Smooth muscle cell (in vitro differentiated cells): Measurements from ENCODE around the gene CCT6A. TPM values are rescaled to one million over a fixed set of nuclear protein-coding genes. Genes with fewer than 3 reads are reported as not detected.
A peak's percentile ranks its signal among the peaks of the same experiment; 100 is the strongest.
"Not testable (repeated sequence)": the region's sequence is repeated elsewhere in the genome, so short reads cannot be mapped to it uniquely, and the experiment has no call there.

Source experiments
- DNase-seq: peaks from one replicate; lab custom pipeline; 2025; ENCODE audit not compliant: unreplicated experiment; lab: John Stamatoyannopoulos, UW
- H2AFZ ChIP-seq: fragments of 200-600 bp; sonication (generic); 2 replicates; pipeline ENCODE4 v1.6.0; 2016; ENCODE audit warnings: antibody characterized with exemption, low read depth, mild to moderate bottlenecking
- H3F3A ChIP-seq: fragments of 200-600 bp; sonication (generic); 2 replicates; pipeline ENCODE4 v1.6.0; 2017; ENCODE audit warnings: antibody characterized with exemption, low read depth
- H3K27ac ChIP-seq: fragments of 200-600 bp; sonication (generic); 2 replicates; pipeline ENCODE4 v1.5.1; 2016; ENCODE audit warnings: low read depth, mild to moderate bottlenecking
- H3K27me3 ChIP-seq: fragments of 200-600 bp; sonication (generic); 2 replicates; pipeline ENCODE4 v1.6.1; 2016; ENCODE audit warnings: low read depth, mild to moderate bottlenecking
- H3K36me3 ChIP-seq: fragments of 200-600 bp; sonication (generic); 2 replicates; pipeline ENCODE4 v1.5.1; 2016; ENCODE audit warnings: low read depth
- H3K4me1 ChIP-seq: fragments of 200-600 bp; sonication (generic); 2 replicates; pipeline ENCODE4 v1.5.1; 2016; ENCODE audit warnings: low read depth
- H3K4me2 ChIP-seq: fragments of 200-600 bp; sonication (generic); 2 replicates; pipeline ENCODE4 v1.6.0; 2016; ENCODE audit warnings: mild to moderate bottlenecking
- H3K4me3 ChIP-seq: fragments of 200-600 bp; sonication (generic); 2 replicates; pipeline ENCODE4 v1.5.1; 2016; ENCODE audit warnings: mild to moderate bottlenecking
- H3K79me2 ChIP-seq: fragments of 200-600 bp; sonication (generic); 2 replicates; pipeline ENCODE4 v1.6.0; 2016; ENCODE audit warnings: low read depth, mild to moderate bottlenecking
- H3K9ac ChIP-seq: fragments of 200-600 bp; sonication (generic); 2 replicates; pipeline ENCODE4 v1.6.0; 2016; ENCODE audit warnings: low read depth
- H3K9me3 ChIP-seq: fragments of 200-600 bp; sonication (generic); replicated peaks from 2 replicates; pipeline ENCODE4 v1.5.1; 2016; ENCODE audit warnings: low read depth
- H4K20me1 ChIP-seq: fragments of 200-600 bp; sonication (generic); 2 replicates; pipeline ENCODE4 v1.6.0; 2016; ENCODE audit warnings: low read depth
- WGBS: methylation state at CpG from one replicate; pipeline ENCODE4 v1.1.7; 2016; ENCODE audit warnings: low lambda C conversion rate; 5-methylcytosine and 5-hydroxymethylcytosine counted together
- polyA plus RNA-seq: library from polyadenylated mRNA; unstranded; fragments of >200 nt; fragmentation: Nextera tagmentation; extraction: Ambion mirVana; gene quantifications from 2 replicates; pipeline ENCODE4 v1.2.1, GENCODE V29; 2016
- total RNA-seq: library from RNA; depleted of rRNA; stranded (reverse); fragments of >200 nt; gene quantifications from 2 replicates; pipeline ENCODE4 v1.2.3, GENCODE V29; 2014
- TF ChIP-seq, protein P1 (sequence below): fragments of 200-600 bp; sonication (generic); IDR thresholded peaks from 2 replicates; pipeline ENCODE4 v1.5.1; 2017; ENCODE audit warnings: borderline replicate concordance, mild to moderate bottlenecking, antibody characterized with exemption; ENCODE audit not compliant: insufficient read depth, poor library complexity, severe bottlenecking

The CCT6A gene
- total and polyA plus RNA-seq, 2 experiments from 2014 or later, result 97.7 to 157 TPM

DNA sequence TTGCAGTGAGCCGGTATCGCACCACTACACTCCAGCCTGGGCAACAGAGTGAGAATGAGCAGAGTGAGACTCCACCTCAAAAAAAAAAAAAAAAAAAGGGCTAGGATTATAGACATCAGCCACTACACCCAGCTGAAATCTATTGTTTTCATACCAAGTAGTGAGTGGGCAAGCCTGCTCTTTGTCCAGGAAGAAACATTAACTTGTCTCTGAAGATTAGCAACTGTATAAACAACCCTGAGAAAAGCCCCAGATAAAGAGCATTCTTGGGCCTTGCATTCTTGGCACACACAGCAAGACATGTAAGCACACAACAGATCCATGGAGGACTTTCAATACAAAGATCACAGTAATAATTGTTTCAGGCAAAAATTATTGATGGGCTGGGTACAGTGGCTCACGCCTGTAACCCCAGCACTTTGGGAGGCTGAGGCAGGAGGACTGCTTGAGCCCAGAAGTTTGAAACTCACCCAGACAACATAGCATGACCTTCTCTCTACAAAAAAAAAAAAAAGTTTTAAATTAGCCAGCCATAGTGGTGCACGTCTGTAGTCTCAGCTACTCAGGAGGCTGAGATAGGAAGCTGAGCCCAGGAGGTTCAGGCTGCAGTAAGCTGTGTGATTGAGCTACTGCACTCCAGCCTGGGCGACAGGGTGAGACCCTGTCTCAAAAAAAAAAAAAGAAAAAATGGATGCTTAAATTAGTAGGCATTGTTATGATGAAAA, 4.7 kb upstream of the CCT6A start:
- peaks cover 3% of the 10 kb centered on the region for H3K4me1 ChIP-seq
- WGBS, result 59% methylated on average over 5 of the region's 5 CpGs
- H3K79me2 ChIP-seq, result peaks cover 13% of the 10 kb centered on the region
- no peaks in the 10 kb centered on the region for H3K36me3 ChIP-seq
- no peaks in the 10 kb centered on the region for H3K9me3 ChIP-seq
- DNase-seq, result no peak
- no peak overlapping the region for H2AFZ ChIP-seq
- no peak overlapping the region for H3K9ac ChIP-seq
- peak overlapping the region; percentile 43 for H3K4me2 ChIP-seq
- H3K27me3 ChIP-seq, result no peaks in the 10 kb centered on the region
- TF ChIP-seq, protein P1, sequence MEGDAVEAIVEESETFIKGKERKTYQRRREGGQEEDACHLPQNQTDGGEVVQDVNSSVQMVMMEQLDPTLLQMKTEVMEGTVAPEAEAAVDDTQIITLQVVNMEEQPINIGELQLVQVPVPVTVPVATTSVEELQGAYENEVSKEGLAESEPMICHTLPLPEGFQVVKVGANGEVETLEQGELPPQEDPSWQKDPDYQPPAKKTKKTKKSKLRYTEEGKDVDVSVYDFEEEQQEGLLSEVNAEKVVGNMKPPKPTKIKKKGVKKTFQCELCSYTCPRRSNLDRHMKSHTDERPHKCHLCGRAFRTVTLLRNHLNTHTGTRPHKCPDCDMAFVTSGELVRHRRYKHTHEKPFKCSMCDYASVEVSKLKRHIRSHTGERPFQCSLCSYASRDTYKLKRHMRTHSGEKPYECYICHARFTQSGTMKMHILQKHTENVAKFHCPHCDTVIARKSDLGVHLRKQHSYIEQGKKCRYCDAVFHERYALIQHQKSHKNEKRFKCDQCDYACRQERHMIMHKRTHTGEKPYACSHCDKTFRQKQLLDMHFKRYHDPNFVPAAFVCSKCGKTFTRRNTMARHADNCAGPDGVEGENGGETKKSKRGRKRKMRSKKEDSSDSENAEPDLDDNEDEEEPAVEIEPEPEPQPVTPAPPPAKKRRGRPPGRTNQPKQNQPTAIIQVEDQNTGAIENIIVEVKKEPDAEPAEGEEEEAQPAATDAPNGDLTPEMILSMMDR, result no peak
- H4K20me1 ChIP-seq, result no peaks in the 10 kb centered on the region
- peaks cover 16% of the 10 kb centered on the region for H3F3A ChIP-seq
- peak overlapping the region; percentile 79 for H3K27ac ChIP-seq
- no peak overlapping the region for H3K4me3 ChIP-seq

DNA sequence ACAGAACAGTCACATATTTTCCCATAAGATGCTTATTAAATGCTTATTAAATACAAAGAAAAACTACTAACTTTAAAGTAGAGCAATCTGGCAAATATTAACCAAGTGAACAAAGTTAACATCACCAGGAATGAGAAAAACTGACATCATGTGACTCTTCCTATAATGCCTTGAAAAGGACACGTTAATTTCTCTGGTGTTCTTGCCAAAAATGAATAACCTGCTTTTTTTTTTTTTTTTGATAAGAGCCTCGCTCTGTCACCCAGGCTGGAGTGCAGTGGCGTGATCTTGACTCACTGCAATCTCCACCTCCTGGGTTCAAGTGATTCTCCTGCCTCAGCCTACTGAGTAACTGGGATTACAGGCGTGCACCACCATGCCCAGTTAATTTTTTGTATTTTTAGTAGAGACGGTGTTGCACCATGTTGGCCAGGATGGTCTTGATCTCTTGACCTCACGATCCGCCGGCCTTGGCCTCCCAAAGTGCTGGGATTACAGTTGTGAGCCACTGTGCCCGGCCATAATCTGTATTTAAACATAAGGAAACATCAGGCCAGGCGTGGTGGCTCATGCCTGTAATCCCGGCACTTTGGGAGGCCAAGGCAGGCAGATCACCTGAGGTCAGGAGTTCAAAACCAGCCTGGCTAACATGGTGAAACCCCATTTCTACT, 4.0 kb upstream of the CCT6A start:
- H3K27me3 ChIP-seq, H3K9ac ChIP-seq, H3K4me3 ChIP-seq, H3K4me1 ChIP-seq, H3K36me3 ChIP-seq, H3K9me3 ChIP-seq, H4K20me1 ChIP-seq, DNase-seq, H2AFZ ChIP-seq: not testable (repeated sequence)
- H3K79me2 ChIP-seq, result peaks cover 20% of the 10 kb centered on the region
- WGBS, result 69% methylated on average over 11 of the region's 11 CpGs
- peak overlapping the region; percentile 79 for H3K27ac ChIP-seq
- H3F3A ChIP-seq, result peaks cover 16% of the 10 kb centered on the region
- peak overlapping the region; percentile 43 for H3K4me2 ChIP-seq

DNA sequence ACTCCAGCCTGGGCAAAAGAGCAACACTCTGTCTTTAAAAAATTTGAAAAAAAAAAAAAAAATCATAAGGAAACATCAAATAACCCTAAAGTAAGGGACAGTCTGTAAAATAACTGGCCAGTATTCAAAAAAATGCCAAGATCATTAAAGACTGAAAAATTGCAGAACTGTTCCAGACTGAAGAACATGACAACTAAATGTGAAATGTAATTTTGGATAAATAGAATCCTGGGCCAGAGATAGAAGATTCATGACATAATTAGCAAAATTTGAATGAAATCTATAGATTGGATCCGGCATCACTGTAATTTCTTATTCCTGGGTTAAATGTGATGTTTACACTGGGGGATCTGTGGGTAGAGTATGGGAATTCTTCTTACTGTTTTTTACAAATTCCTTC, 3.3 kb upstream of the CCT6A start:
- Histone ChIP-seq H3K79me2 (peaks cover 27% of the 10 kb centered on the region), H4K20me1 (no peaks in the 10 kb centered on the region), H3K27ac (peak overlapping the region; percentile 79), H3K36me3 (no peaks in the 10 kb centered on the region), H3K9ac (no peak overlapping the region), H3K9me3 (no peaks in the 10 kb centered on the region), H3K4me1 (peaks cover 13% of the 10 kb centered on the region), H3F3A (peaks cover 16% of the 10 kb centered on the region), H2AFZ (no peak overlapping the region), H3K4me2 (peak overlapping the region; percentile 11), H3K27me3 (no peaks in the 10 kb centered on the region), H3K4me3 (no peak overlapping the region)
- TF ChIP-seq, protein P1, result no peak
- 81% methylated on average over 1 of the region's 1 CpG for WGBS
- DNase-seq, result no peak

DNA sequence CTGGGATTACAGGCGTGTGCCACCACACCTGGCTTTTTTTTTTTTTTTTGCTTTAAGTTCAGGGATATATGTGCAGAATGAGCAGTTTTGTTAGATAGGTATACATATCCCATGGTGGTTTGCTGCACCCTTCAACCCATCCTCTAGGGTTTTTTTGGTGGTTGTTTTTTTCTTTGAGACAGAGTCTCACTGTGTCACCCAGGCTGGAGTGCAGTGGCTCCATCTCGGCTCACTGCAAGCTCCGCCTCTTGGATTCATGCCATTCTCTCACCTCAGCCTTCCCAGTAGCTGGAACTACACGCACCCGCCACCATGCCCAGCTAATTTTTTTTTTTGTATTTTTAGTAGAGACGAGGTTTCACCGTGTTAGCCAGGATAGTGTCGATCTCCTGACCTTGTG, 2.8 kb upstream of the CCT6A start:
- not testable (repeated sequence) for H4K20me1 ChIP-seq, DNase-seq, H3K9ac ChIP-seq, H3K27me3 ChIP-seq, H3K36me3 ChIP-seq, H2AFZ ChIP-seq, H3K4me3 ChIP-seq, H3K9me3 ChIP-seq
- Histone ChIP-seq H3F3A (peaks cover 16% of the 10 kb centered on the region), H3K4me1 (peaks cover 14% of the 10 kb centered on the region), H3K79me2 (peaks cover 30% of the 10 kb centered on the region), H3K4me2 (peak overlapping the region; percentile 11), H3K27ac (peak overlapping the region; percentile 79)
- 65% methylated on average over 8 of the region's 8 CpGs for WGBS
